ENCODE results near the gene HIPK2.

DNA sequence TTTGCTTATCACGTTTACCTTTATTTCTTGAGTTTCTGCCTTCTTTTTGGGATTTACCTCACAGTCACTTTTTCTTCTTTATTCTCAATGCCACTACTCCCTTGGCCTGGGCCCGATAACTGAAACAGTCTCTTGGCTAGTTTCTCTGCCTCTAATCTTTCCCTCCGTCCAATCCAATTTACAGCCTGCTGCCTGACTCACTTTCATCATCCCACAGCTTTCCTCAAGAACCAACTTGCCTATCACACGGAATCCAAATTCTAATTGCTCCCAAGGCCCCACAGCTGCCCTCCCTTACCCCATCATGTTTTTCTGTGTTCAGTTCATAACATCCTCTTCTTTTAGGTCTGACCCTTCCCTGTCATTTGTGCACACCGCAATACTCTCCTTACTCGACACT is 121.4 kb downstream of the HIPK2 start:
- no peak for TF ChIP-seq CTCF (IDR thresholded peaks at IDR 0.05)
- no peak for TF ChIP-seq POLR2A (IDR thresholded peaks at IDR 0.05)
- TF ChIP-seq POLR2AphosphoS5 (IDR thresholded peaks at IDR 0.05): no peak
- no peak for TF ChIP-seq EP300 (IDR thresholded peaks at IDR 0.05)
